22Rv1 (cell line): ENCODE results near the gene ASIC4.

Source experiments
- CTCF ChIP-seq: fragments of 450-650 bp; IDR thresholded peaks from 2 replicates; pipeline ENCODE4 v1.5.1; 2017; ENCODE audit warnings: mild to moderate bottlenecking
- ZFX ChIP-seq: fragments of 450-650 bp; IDR thresholded peaks from 2 replicates; pipeline ENCODE4 v1.6.1; 2017; ENCODE audit warnings: antibody characterized with exemption, borderline replicate concordance

DNA sequence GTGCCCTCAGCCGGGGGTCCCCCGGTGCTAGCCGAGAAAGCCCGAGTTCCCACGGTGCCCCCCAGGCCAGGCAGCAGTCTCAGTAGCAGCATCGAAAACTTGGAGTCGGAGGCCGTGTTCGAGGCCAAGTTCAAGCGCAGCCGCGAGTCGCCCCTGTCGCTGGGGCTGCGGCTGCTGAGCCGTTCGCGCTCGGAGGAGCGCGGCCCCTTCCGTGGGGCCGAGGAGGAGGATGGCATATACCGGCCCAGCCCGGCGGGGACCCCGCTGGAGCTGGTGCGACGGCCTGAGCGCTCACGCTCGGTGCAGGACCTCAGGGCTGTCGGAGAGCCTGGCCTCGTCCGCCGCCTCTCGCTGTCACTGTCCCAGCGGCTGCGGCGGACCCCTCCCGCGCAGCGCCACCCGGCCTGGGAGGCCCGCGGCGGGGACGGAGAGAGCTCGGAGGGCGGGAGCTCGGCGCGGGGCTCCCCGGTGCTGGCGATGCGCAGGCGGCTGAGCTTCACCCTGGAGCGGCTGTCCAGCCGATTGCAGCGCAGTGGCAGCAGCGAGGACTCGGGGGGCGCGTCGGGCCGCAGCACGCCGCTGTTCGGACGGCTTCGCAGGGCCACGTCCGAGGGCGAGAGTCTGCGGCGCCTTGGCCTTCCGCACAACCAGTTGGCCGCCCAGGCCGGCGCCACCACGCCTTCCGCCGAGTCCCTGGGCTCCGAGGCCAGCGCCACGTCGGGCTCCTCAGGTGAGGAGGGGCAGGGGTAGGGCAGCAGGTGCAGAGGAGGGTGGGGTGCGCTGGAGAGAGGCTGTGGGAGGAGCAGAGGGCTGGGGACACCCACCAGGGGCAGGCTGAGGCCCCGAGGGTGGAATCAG, 29.7 kb upstream of the ASIC4 start:
- TF ChIP-seq CTCF (peak; percentile 9; the same call in 1 of the 2 replicates), ZFX (no peak)
